Spleen (tissue), 11 donors: ENCODE results near the gene LRRC4C. TPM values are rescaled to one million over a fixed set of nuclear protein-coding genes. Genes with fewer than 3 reads are reported as not detected.

ENCODE experiments used
- DNase-seq: peaks from one replicate; pipeline ENCODE4 v3.0.0-alpha.2; 2020
- H3K27ac ChIP-seq, 8 donors: fragments of 200-600 bp; sonication (generic) in 7 of 8; 1 replicate in 4 of 8; 2 replicates in 4 of 8; pipeline versions ENCODE4 v1.5.0 to v1.8.0; 2016 to 2021; ENCODE audit warnings: inconsistent platforms in 4 of 8, mild to moderate bottlenecking in 4 of 8, moderate library complexity in 1 of 8
- H3K27me3 ChIP-seq, 7 donors: fragments of 200-600 bp; sonication (generic) in 6 of 7; replicated peaks in 1 of 7; 1 replicate in 4 of 7; 2 replicates in 3 of 7; pipeline versions ENCODE4 v1.5.0 to v1.8.0; 2016 to 2021; ENCODE audit warnings: inconsistent platforms in 3 of 7, mild to moderate bottlenecking in 1 of 7
- H3K36me3 ChIP-seq, 6 donors: fragments of 200-600 bp; sonication (generic) in 5 of 6; 1 replicate in 4 of 6; 2 replicates in 2 of 6; pipeline versions ENCODE4 v1.5.0 to v1.8.0; 2016 to 2021; ENCODE audit warnings: inconsistent platforms in 2 of 6
- H3K4me1 ChIP-seq, 6 donors: fragments of 200-600 bp; sonication (generic) in 5 of 6; 1 replicate in 3 of 6; 2 replicates in 3 of 6; pipeline versions ENCODE4 v1.5.0 to v1.8.0; 2016 to 2021; ENCODE audit warnings: inconsistent platforms in 3 of 6
- H3K4me3 ChIP-seq, 8 donors: fragments of 200-600 bp; sonication (generic) in 7 of 8; 1 replicate in 4 of 8; 2 replicates in 4 of 8; pipeline versions ENCODE4 v1.5.0 to v1.8.0; 2016 to 2021; ENCODE audit warnings: inconsistent platforms in 4 of 8, mild to moderate bottlenecking in 4 of 8, moderate library complexity in 2 of 8
- H3K9me3 ChIP-seq, 8 donors: fragments of 200-600 bp; sonication (generic) in 7 of 8; 1 replicate in 4 of 8; 2 replicates in 4 of 8; pipeline versions ENCODE4 v1.5.0 to v1.8.0; 2016 to 2021; ENCODE audit warnings: inconsistent platforms in 4 of 8
- CTCF ChIP-seq, 11 experiments: fragments of 200-600 bp in 7 of 11; fragments of 450-650 bp in 4 of 11; sonication (generic) in 4 of 11; IDR thresholded peaks in 8 of 11; conservative IDR thresholded peaks in 3 of 11; 1 replicate in 7 of 11; 2 replicates in 4 of 11; pipeline versions ENCODE4 v1.4.0 to v1.8.0; 2016 to 2021; ENCODE audit warnings: antibody characterized with exemption in 11 of 11, inconsistent platforms in 4 of 11, mild to moderate bottlenecking in 1 of 11
- POLR2A ChIP-seq, 3 donors: fragments of 450-650 bp; IDR thresholded peaks; one replicate each; pipeline ENCODE4 v1.5.1; 2017; ENCODE audit warnings: antibody characterized with exemption in 3 of 3, mild to moderate bottlenecking in 1 of 3
- POLR2AphosphoS5 ChIP-seq, 3 donors: sonication (generic); formaldehyde crosslinking; IDR thresholded peaks; one replicate each; pipeline ENCODE4 v1.5.1; 2017; ENCODE audit warnings: antibody characterized with exemption in 3 of 3
- WGBS, 5 donors: extraction: QIAGEN DNeasy Blood & Tissue Kit in 3 of 5; methylation state at CpG; one replicate each; pipeline versions ENCODE4 v1.1.5 to v1.1.7; 2013 to 2018; 5-methylcytosine and 5-hydroxymethylcytosine counted together
- intact Hi-C: fragments of 100-400 bp; cut with DNase I; formaldehyde crosslinking; loops from one replicate; pipeline ENCODE4 v1.15.0; 2023; ENCODE audit warnings: low total_unique reads
- polyA plus RNA-seq, 3 donors: library from polyadenylated mRNA; stranded (reverse); fragments of 200-250 nt; gene quantifications; one replicate each; pipeline ENCODE4 v1.2.1, GENCODE V29; 2013
- total RNA-seq, 7 donors: library from RNA; depleted of rRNA in 3 of 7; stranded (reverse); fragments of >200 nt in 3 of 7; fragmentation: NEBNext Ultra II Directional in 4 of 7; extraction: Animal tissue kit (Norgen Biotek cat#: 25700) in 4 of 7; gene quantifications; one replicate each; pipeline versions ENCODE4 v1.1.0 to v1.2.1, GENCODE V29; 2016 to 2021
- donor health status: healthy with polysubstance abuse.
- donor health status: DM: no; HTN: no; CAD: no; lungs with moderate emphysema.
- donor health status: DM: no; HTN: no; CAD: no.
- donor health status: Bipolar disorder and iron deficiency.
- donor health status: healthy.
- donor health status: DM: no; HTN: no; CAD: no.
- donor health status: DM: yes; HTN: yes; CAD: no.

The LRRC4C gene
- total and polyA plus RNA-seq, 10 donors = 0.15 to 8.9 (median 1.9) TPM

GRCh38 chr11:40274017-40274416, 1185.4 kb downstream of the LRRC4C start:
- no peaks in the 10 kb centered on the region for H3K4me1 ChIP-seq
- WGBS, 5 donors = 47 to 85% (median 50%) methylated on average over 3 of the region's 3 CpGs
- no peak overlapping the region for H3K4me3 ChIP-seq
- no peak for DNase-seq
- peaks cover 0 to 10% (median 0%) of the 10 kb centered on the region in 8 donors for H3K9me3 ChIP-seq
- intact Hi-C loops = no loop called here
- TF ChIP-seq POLR2A (IDR thresholded peaks at IDR 0.05) (no peak), POLR2AphosphoS5 (IDR thresholded peaks at IDR 0.05) (no peak), CTCF (IDR thresholded peaks at IDR 0.05 in 8 of 11, conservative IDR thresholded peaks at IDR 0.05 in 3 of 11) (no peak)
- no peaks in the 10 kb centered on the region for H3K27me3 ChIP-seq
- no peaks in the 10 kb centered on the region for H3K36me3 ChIP-seq
- H3K27ac ChIP-seq = no peak overlapping the region

DNA sequence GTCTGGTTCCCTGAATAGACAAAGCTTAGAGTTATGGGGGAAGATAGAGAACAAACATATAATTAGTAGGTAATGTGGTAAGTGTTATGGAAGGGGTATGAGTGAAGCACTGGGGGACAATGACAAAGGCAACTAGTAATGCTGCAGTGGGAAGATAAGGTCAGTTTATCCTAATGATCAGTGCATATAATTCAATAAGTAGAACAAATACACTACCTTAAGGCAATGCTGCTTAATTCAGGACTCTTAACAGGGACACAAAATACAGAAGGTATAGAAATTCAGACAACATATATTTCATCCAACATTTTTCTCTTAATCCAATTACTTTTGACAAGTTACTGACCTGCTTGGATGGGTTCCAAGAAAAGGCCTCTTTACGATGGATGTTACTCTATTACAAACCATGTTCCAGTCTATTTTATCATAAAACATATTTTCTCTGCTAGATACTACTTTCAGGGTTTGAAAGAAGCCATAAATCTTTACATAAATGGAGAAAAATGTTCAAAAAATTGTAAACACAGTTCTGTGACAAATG, 1186.2 kb downstream of the LRRC4C start:
- H3K27ac ChIP-seq = no peak overlapping the region
- no peak for DNase-seq
- no peaks in the 10 kb centered on the region for H3K36me3 ChIP-seq

GRCh38 chr11:40271361-40271760, 1188.1 kb downstream of the LRRC4C start:
- H3K27me3 ChIP-seq = no peaks in the 10 kb centered on the region
- no peak for DNase-seq
- no peak overlapping the region for H3K27ac ChIP-seq
- H3K36me3 ChIP-seq = no peaks in the 10 kb centered on the region
- H3K4me1 ChIP-seq = no peaks in the 10 kb centered on the region
- no peak overlapping the region for H3K4me3 ChIP-seq
- intact Hi-C loops = no loop called here
- peaks cover 0 to 10% (median 0%) of the 10 kb centered on the region in 8 donors for H3K9me3 ChIP-seq
- WGBS, 5 donors = 85 to 92% (median 86%) methylated on average over 5 of the region's 5 CpGs
- TF ChIP-seq CTCF (IDR thresholded peaks at IDR 0.05 in 8 of 11, conservative IDR thresholded peaks at IDR 0.05 in 3 of 11) (no peak), POLR2A (IDR thresholded peaks at IDR 0.05) (no peak), POLR2AphosphoS5 (IDR thresholded peaks at IDR 0.05) (no peak)

More for the DNA sequence above, 1186.2 kb downstream of the LRRC4C start:
- 51 to 72% (median 62%) methylated on average over 1 of the region's 1 CpG for WGBS, 5 donors
- intact Hi-C loops = no loop called here
- no peak overlapping the region for H3K4me3 ChIP-seq
- peaks cover 0 to 10% (median 0%) of the 10 kb centered on the region in 8 donors for H3K9me3 ChIP-seq
- no peaks in the 10 kb centered on the region for H3K27me3 ChIP-seq
- TF ChIP-seq POLR2AphosphoS5 (IDR thresholded peaks at IDR 0.05) = no peak
- TF ChIP-seq CTCF (IDR thresholded peaks at IDR 0.05 in 8 of 11, conservative IDR thresholded peaks at IDR 0.05 in 3 of 11) = no peak
- no peaks in the 10 kb centered on the region for H3K4me1 ChIP-seq

DNA sequence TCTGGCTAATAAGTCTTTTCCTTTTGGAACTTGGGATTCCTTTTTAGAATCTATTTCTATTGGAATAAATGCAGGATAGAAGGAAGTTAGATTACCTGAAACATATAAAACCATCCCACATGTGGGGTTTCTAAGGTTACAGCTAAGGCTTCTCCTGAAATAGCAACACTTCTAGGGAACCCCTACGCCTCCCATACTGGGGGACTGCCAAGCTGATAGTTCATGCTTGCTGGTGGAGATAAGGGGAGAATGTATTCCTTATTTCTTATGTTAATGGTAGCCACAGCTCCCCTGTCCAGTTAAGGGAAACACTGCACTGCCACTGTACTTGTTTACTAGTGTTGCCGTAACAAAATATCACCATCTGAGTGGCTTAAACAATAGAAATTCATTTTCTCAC, 1189.6 kb downstream of the LRRC4C start:
- DNase-seq = no peak
- intact Hi-C loops = no loop called here
- peaks cover 0 to 10% (median 0%) of the 10 kb centered on the region in 8 donors for H3K9me3 ChIP-seq
- TF ChIP-seq POLR2A (IDR thresholded peaks at IDR 0.05) = no peak
- no peak for TF ChIP-seq CTCF (IDR thresholded peaks at IDR 0.05 in 8 of 11, conservative IDR thresholded peaks at IDR 0.05 in 3 of 11)
- no peaks in the 10 kb centered on the region for H3K36me3 ChIP-seq
- WGBS, 5 donors = 71 to 86% (median 73%) methylated on average over 2 of the region's 2 CpGs
- H3K4me3 ChIP-seq = no peak overlapping the region
- no peak overlapping the region for H3K27ac ChIP-seq
- H3K27me3 ChIP-seq = no peaks in the 10 kb centered on the region
- no peaks in the 10 kb centered on the region for H3K4me1 ChIP-seq
